ENCODE data around the gene TECRL.

The TECRL gene

GRCh38 chr4:64266263-64266662, 143.0 kb downstream of the TECRL start:
- Histone ChIP-seq H3K9ac (no peak overlapping the region), H3K79me2 (ENCODE audit: insufficient read depth, low read depth) (no peaks in the 10 kb centered on the region), H3K27me3 (ENCODE audit: insufficient read depth, low read depth) (no peaks in the 10 kb centered on the region), H3K27ac (no peak overlapping the region), H3K4me1 (ENCODE audit: low read depth, poor library complexity, severe bottlenecking) (no peaks in the 10 kb centered on the region), H2AFZ (ENCODE audit: low read depth) (no peak overlapping the region), H3K4me2 (no peak overlapping the region), H3K36me3 (ENCODE audit: insufficient read depth) (no peaks in the 10 kb centered on the region), H3K4me3 (IDR thresholded peaks at IDR 0.05; ENCODE audit: insufficient read depth, low read depth, low read length) (no peak overlapping the region), H4K20me1 (ENCODE audit: insufficient read depth) (no peaks in the 10 kb centered on the region)
- TF ChIP-seq CTCF (conservative IDR thresholded peaks at IDR 0.05; ENCODE audit: low read depth, low read length), result no peak

- Histone ChIP-seq H3K9ac (no peak overlapping the region), H4K20me1 (ENCODE audit: insufficient read depth) (no peaks in the 10 kb centered on the region), H3K27me3 (ENCODE audit: insufficient read depth, low read depth) (no peaks in the 10 kb centered on the region), H3K27ac (no peak overlapping the region), H3K4me1 (ENCODE audit: low read depth, poor library complexity, severe bottlenecking) (no peaks in the 10 kb centered on the region), H3K4me3 (IDR thresholded peaks at IDR 0.05; ENCODE audit: insufficient read depth, low read depth, low read length) (no peak overlapping the region), H3K36me3 (ENCODE audit: insufficient read depth) (no peaks in the 10 kb centered on the region), H3K79me2 (ENCODE audit: insufficient read depth, low read depth) (no peaks in the 10 kb centered on the region), H2AFZ (ENCODE audit: low read depth) (no peak overlapping the region), H3K4me2 (no peak overlapping the region)
- TF ChIP-seq CTCF (conservative IDR thresholded peaks at IDR 0.05; ENCODE audit: low read depth, low read length), result no peak
Observed at GRCh38 chr4:64251781-64252180, 157.5 kb downstream of the TECRL start.

GRCh38 chr4:64250488-64250887, 158.8 kb downstream of the TECRL start:
- Histone ChIP-seq H3K79me2 (ENCODE audit: insufficient read depth, low read depth) (no peaks in the 10 kb centered on the region), H3K9ac (no peak overlapping the region), H3K36me3 (ENCODE audit: insufficient read depth) (no peaks in the 10 kb centered on the region), H3K4me2 (no peak overlapping the region), H3K27ac (no peak overlapping the region), H3K4me3 (IDR thresholded peaks at IDR 0.05; ENCODE audit: insufficient read depth, low read depth, low read length) (no peak overlapping the region), H4K20me1 (ENCODE audit: insufficient read depth) (no peaks in the 10 kb centered on the region), H2AFZ (ENCODE audit: low read depth) (no peak overlapping the region), H3K4me1 (ENCODE audit: low read depth, poor library complexity, severe bottlenecking) (no peaks in the 10 kb centered on the region), H3K27me3 (ENCODE audit: insufficient read depth, low read depth) (no peaks in the 10 kb centered on the region)
- no peak for TF ChIP-seq CTCF (conservative IDR thresholded peaks at IDR 0.05; ENCODE audit: low read depth, low read length)

DNA sequence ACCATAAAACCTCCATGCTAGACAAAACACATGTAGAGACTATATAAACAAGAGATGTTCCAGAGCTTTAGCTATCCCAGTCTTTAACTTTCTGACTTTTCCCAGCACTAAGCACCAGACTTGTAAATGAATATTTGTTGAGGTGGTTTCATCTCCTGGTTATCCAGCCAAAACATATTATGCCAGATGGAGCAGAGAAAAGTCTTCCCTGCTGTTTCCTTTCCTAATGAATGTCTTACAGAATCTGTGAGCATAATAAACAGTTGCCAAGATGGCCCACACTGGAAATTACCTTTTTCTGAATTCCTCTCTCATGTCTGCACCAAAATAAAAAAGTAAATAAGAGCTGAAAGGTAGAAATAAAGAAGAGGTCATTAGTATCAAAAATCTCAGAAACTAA, 159.2 kb downstream of the TECRL start:
- Histone ChIP-seq H3K9ac (no peak overlapping the region), H4K20me1 (ENCODE audit: insufficient read depth) (no peaks in the 10 kb centered on the region), H3K27me3 (ENCODE audit: insufficient read depth, low read depth) (no peaks in the 10 kb centered on the region), H2AFZ (ENCODE audit: low read depth) (no peak overlapping the region), H3K4me3 (IDR thresholded peaks at IDR 0.05; ENCODE audit: insufficient read depth, low read depth, low read length) (no peak overlapping the region), H3K36me3 (ENCODE audit: insufficient read depth) (no peaks in the 10 kb centered on the region), H3K4me2 (no peak overlapping the region), H3K4me1 (ENCODE audit: low read depth, poor library complexity, severe bottlenecking) (no peaks in the 10 kb centered on the region), H3K79me2 (ENCODE audit: insufficient read depth, low read depth) (no peaks in the 10 kb centered on the region), H3K27ac (no peak overlapping the region)
- no peak for TF ChIP-seq CTCF (conservative IDR thresholded peaks at IDR 0.05; ENCODE audit: low read depth, low read length)

DNA sequence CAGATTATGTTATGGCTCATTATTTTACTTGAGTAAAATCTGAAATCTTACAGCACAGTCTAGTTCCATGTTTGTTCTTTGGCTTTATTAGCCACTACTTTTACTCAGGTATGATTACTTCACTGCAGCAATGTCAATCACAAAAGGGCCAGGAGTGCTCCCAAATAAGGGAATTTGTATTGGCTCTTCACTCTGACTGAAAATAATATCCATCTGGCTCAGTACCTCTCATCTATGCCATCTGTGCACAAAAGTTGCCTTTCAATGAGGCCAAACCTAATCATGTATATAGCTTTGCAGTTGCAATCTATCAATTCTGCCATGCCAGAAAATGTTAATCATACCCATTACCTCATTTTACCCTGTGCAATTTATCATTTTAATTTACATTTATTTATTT, 161.1 kb downstream of the TECRL start:
- Histone ChIP-seq H3K4me2 (no peak overlapping the region), H3K27ac (no peak overlapping the region), H3K4me3 (IDR thresholded peaks at IDR 0.05; ENCODE audit: insufficient read depth, low read depth, low read length) (no peak overlapping the region), H4K20me1 (ENCODE audit: insufficient read depth) (no peaks in the 10 kb centered on the region), H3K27me3 (ENCODE audit: insufficient read depth, low read depth) (no peaks in the 10 kb centered on the region), H2AFZ (ENCODE audit: low read depth) (no peak overlapping the region), H3K9ac (no peak overlapping the region), H3K79me2 (ENCODE audit: insufficient read depth, low read depth) (no peaks in the 10 kb centered on the region), H3K36me3 (ENCODE audit: insufficient read depth) (no peaks in the 10 kb centered on the region), H3K4me1 (ENCODE audit: low read depth, poor library complexity, severe bottlenecking) (no peaks in the 10 kb centered on the region)
- no peak for TF ChIP-seq CTCF (conservative IDR thresholded peaks at IDR 0.05; ENCODE audit: low read depth, low read length)
